Measurements from ENCODE around the gene BEGAIN.

BEGAIN gene

DNA sequence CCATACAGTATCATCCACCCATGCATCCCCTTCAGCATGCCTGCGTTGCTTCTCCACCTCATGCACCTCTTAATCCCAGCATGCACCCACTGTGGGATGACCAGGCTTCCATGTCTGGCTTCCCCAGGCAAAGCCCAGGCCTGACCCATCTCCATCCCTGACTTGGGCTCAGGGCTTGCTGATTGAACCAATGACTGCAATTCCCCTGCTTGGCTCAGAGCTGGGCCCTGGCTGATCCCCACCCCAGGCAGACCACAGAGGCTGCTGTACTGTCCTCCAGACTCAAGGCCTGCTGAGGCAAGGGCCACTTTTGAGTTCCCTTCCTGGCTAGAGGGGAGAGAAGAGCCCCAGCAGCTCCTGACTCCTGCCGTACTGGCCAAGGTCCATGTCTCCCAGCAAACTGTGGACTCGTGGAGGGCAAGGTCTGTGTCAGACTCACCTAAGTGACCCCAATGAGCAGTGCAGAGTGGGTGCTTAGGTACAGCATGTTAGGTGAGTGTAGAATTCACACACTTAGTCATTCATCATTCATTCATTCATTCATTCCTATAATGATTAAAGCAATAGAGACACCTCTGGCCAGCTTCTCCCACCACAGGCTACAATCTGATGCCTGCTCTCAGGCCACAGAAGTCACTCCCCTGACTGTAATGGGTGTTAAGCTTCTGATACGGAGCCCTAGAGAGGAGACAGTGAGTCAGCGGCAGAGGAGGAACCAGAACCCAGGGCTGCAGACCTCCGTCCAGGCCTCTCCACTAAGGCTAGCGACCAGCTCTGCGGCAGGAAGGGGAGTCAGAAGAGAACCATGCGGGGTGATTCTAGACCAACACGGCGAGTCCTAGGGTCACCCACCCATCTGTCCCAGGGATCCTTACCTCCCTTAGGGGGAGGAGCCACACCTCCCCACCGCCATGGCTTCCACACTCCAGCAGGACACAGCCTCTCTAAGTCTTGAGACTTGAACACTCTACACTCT lies 2.9 kb downstream of the BEGAIN start:
- H3K4me3 ChIP-seq (ENCODE audit: low read length): no peak overlapping the region
- H3K9me3 ChIP-seq (ENCODE audit: control insufficient read depth, low read depth, low read length): no peaks in the 10 kb centered on the region
- H3K4me1 ChIP-seq (ENCODE audit: control insufficient read depth, low read depth, low read length): no peaks in the 10 kb centered on the region
- no peak overlapping the region for H3K9ac ChIP-seq (ENCODE audit: low read length)
- peaks cover 45% of the 10 kb centered on the region for H3K27me3 ChIP-seq (ENCODE audit: control insufficient read depth, insufficient read depth, low read length)
- no peaks in the 10 kb centered on the region for H3K36me3 ChIP-seq (ENCODE audit: control insufficient read depth, low read depth, low read length)
- H3K27ac ChIP-seq (ENCODE audit: low read length): no peak overlapping the region

GRCh38 chr14:100583245-100583644 lies 4.0 kb downstream of the BEGAIN start:
- H3K4me3 ChIP-seq (ENCODE audit: low read length): no peak overlapping the region
- H3K27me3 ChIP-seq (ENCODE audit: control insufficient read depth, insufficient read depth, low read length): peaks cover 37% of the 10 kb centered on the region
- H3K9ac ChIP-seq (ENCODE audit: low read length): no peak overlapping the region
- no peak overlapping the region for H3K27ac ChIP-seq (ENCODE audit: low read length)
- H3K4me1 ChIP-seq (ENCODE audit: control insufficient read depth, low read depth, low read length): no peaks in the 10 kb centered on the region
- H3K36me3 ChIP-seq (ENCODE audit: control insufficient read depth, low read depth, low read length): no peaks in the 10 kb centered on the region
- no peaks in the 10 kb centered on the region for H3K9me3 ChIP-seq (ENCODE audit: control insufficient read depth, low read depth, low read length)

DNA sequence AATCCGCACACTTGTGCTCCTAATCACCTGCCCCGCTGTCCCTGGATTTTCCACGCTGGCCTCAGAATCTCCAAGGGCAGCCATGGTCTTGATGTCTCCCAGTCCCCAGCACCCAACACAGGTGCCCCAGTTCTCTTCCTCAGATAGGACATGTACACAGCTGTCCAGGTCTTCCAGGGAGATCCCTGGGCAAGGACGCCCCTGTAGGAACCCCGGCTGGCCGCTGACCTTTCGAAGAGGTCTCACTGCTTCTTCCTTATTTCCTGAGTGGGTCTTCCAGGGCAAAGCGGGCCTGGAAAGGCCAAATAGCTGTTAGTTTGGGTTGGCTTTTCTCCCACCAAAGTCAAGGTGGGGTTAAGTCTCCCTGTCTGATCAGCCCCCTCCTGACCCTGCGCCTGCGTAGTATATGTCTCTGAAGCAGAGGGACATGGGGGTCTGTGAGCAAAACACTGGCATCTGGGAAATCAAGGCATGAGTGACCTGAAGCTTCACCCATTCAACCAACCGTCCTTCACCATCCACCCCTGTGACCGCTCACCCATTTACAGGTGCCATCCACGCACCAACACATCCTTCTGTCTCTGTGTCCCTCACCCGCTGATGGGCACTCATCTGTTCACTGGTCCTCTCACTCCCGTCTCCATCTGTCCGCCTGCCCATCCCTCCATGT lies 4.6 kb downstream of the BEGAIN start:
- no peaks in the 10 kb centered on the region for H3K36me3 ChIP-seq (ENCODE audit: control insufficient read depth, low read depth, low read length)
- H3K9me3 ChIP-seq (ENCODE audit: control insufficient read depth, low read depth, low read length): no peaks in the 10 kb centered on the region
- H3K27ac ChIP-seq (ENCODE audit: low read length): no peak overlapping the region

DNA sequence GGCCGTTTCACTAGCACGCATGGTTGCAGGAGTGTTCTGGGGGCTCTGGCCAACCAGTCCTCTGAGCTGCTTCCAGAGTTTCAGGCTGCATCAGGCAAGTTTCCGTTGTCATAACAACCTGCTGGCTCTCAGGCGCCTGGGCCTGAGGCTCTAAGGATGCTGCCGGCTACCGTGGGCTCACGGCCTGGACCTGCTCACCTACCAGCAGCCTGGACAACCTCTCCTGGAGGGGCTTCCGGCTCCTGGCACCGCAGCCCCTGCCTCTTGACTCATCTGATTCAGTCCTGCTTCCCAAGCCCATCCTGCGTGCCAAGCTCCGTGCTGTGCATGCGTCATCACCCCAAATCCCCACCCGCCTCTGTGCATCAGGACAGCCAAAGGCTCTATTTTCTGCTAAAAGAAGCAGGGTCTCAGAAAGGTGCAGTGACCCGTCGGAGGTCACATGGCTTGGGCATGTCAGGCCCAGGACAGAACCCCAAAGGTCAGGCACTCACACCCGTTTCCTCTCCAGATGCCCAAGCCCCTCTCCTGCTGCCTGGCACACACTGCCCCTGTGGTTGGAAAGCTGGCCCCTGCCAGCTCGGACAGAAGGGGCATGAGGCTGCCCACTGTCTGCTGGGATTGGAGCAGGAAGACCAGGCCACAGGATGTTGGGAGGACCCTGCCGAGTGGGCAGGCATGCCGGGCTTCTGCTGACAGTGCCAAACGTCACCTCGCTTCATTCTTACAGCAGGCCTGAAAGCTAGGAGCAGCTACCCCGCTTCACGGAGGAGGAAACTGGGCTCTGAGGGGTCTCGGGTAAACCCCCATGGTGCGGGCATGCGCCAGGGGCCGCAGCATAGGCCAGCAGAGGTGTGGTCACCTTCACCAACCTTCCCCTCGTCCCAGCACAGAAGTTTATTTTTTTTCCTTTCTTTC lies 5.7 kb downstream of the BEGAIN start:
- Histone ChIP-seq H3K27ac (ENCODE audit: low read length) (no peak overlapping the region), H3K4me3 (ENCODE audit: low read length) (no peak overlapping the region), H3K9me3 (ENCODE audit: control insufficient read depth, low read depth, low read length) (no peaks in the 10 kb centered on the region), H3K9ac (ENCODE audit: low read length) (no peak overlapping the region), H3K36me3 (ENCODE audit: control insufficient read depth, low read depth, low read length) (no peaks in the 10 kb centered on the region), H3K27me3 (ENCODE audit: control insufficient read depth, insufficient read depth, low read length) (peaks cover 25% of the 10 kb centered on the region), H3K4me1 (ENCODE audit: control insufficient read depth, low read depth, low read length) (no peaks in the 10 kb centered on the region)

More for the DNA sequence above, 4.6 kb downstream of the BEGAIN start:
- no peak overlapping the region for H3K9ac ChIP-seq (ENCODE audit: low read length)
- H3K27me3 ChIP-seq (ENCODE audit: control insufficient read depth, insufficient read depth, low read length): peaks cover 31% of the 10 kb centered on the region
- no peak overlapping the region for H3K4me3 ChIP-seq (ENCODE audit: low read length)
- H3K4me1 ChIP-seq (ENCODE audit: control insufficient read depth, low read depth, low read length): no peaks in the 10 kb centered on the region

DNA sequence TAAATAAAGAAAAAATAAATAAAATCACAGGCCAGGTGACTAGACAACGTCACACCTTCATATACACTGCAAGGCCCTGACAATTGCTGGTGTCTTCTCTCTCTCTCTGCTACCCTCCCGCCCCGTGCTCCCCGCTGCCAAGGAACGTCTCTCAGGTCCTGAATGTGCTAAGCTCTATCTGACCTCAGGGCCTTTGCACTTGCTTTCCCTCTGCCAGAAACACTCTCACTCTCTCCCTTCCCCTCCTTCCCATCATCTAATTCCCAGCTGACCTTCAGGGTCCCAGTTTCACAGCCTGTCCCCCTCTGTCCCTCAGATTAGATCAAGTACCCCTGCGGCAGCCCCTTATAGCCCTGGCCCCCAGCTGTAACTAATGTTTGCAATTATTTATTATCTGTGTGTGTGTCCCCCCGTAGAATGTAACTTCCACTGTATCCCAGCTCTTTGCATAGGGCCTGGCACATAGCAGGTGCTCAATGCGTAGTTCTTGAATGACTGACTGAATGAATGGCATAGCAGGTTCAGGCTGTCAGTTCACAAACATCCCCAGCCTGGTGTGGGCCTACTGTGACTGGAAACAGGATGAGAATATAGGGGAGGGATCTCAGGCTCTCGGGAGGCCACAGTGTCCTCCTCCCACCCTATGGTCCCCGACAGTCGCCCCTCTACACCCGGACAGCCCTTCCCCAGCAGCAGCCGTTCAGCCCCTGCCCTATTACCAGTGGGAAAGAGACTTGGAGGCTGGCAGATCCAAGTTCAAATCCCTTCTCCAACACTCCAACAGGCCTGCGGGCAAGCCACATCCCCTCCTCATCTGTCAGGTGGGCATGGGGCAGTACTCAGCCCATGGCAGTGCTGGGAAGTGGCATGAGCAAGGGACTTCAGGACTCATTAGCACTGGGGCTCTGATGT lies 6.6 kb downstream of the BEGAIN start:
- Histone ChIP-seq H3K36me3 (ENCODE audit: control insufficient read depth, low read depth, low read length) (no peaks in the 10 kb centered on the region), H3K9ac (ENCODE audit: low read length) (no peak overlapping the region), H3K27ac (ENCODE audit: low read length) (no peak overlapping the region), H3K9me3 (ENCODE audit: control insufficient read depth, low read depth, low read length) (no peaks in the 10 kb centered on the region), H3K4me1 (ENCODE audit: control insufficient read depth, low read depth, low read length) (no peaks in the 10 kb centered on the region), H3K4me3 (ENCODE audit: low read length) (no peak overlapping the region), H3K27me3 (ENCODE audit: control insufficient read depth, insufficient read depth, low read length) (peaks cover 16% of the 10 kb centered on the region)

DNA sequence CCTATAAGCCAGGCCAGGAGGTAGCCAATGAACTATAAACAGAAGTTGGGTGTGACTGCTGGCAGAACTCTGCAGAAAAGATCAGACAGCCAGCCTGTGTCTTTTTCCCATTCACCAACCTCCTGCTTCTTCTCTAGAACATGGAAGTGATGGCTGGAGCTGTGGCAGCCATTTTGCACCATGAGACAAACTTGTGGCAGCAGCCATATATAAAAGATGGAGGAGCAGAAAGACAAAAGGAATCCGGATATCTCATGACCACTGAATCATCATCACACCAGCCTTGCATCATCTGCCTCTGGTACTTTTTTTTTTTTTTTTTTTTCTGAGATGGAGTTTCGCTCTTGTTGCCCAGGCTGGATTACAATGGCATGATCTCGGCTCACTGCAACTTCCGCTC lies 8.7 kb downstream of the BEGAIN start:
- Histone ChIP-seq H3K27me3 (ENCODE audit: control insufficient read depth, insufficient read depth, low read length) (peaks cover 6% of the 10 kb centered on the region), H3K36me3 (ENCODE audit: control insufficient read depth, low read depth, low read length) (no peaks in the 10 kb centered on the region), H3K9ac (ENCODE audit: low read length) (no peak overlapping the region), H3K27ac (ENCODE audit: low read length) (no peak overlapping the region), H3K9me3 (ENCODE audit: control insufficient read depth, low read depth, low read length) (no peaks in the 10 kb centered on the region), H3K4me3 (ENCODE audit: low read length) (no peak overlapping the region), H3K4me1 (ENCODE audit: control insufficient read depth, low read depth, low read length) (peaks cover under 1% of the 10 kb centered on the region)

- H3K9me3 ChIP-seq (ENCODE audit: control insufficient read depth, low read depth, low read length): no peaks in the 10 kb centered on the region
- no peak overlapping the region for H3K27ac ChIP-seq (ENCODE audit: low read length)
- H3K4me3 ChIP-seq (ENCODE audit: low read length): no peak overlapping the region
- no peak overlapping the region for H3K9ac ChIP-seq (ENCODE audit: low read length)
- peaks cover 3% of the 10 kb centered on the region for H3K27me3 ChIP-seq (ENCODE audit: control insufficient read depth, insufficient read depth, low read length)
- H3K36me3 ChIP-seq (ENCODE audit: control insufficient read depth, low read depth, low read length): no peaks in the 10 kb centered on the region
- H3K4me1 ChIP-seq (ENCODE audit: control insufficient read depth, low read depth, low read length): peaks cover 4% of the 10 kb centered on the region
Measured at GRCh38 chr14:100577986-100578431, 9.2 kb downstream of the BEGAIN start.

GRCh38 chr14:100577321-100577985 lies 9.8 kb downstream of the BEGAIN start:
- H3K27ac ChIP-seq (ENCODE audit: low read length): no peak overlapping the region

DNA sequence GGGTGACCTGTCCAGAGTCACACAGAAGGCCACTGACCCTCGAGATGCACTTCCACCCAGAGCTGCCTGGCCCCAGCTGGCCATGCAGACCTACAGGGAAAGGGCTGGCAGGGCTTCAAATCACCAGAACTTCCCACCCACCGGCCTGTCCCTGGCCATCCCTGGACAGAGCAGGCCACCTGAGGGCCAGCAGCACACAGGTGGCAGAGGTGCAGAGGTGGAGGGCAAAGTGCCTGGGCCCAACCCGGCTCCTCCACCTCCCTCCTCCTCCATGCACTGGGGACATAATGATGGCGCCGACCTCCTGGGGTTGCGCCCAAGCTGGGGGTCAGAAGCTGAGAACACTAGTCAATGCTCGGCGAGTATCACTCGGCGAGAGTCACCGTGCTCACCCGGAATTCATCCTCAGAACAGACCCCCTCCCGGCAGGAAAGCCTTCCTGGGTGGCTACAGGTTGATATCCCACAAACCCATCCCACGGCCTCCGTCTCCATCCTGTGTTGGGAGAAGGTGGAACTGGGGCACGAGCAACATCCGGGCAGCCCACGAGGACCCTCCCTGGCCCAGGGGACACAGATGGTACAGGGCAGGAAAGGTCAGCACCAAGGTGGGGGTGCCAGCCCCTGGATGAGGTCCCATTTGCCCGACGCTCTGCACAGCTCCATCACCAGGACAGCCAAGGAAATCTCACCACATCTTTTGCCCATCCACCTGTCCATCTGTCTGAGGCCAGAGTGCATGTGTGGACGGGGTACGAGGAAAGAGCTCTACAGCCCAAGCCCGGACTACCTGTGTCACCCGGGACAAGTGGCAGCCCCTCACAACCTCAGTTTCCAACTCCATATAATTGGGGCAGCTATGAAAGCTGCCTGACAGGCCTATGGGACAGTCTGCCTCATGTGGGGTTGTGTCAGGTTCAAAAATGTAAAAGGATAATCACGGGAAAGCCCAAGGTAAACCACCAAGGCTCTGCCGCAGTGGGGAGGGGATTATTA lies 10.8 kb downstream of the BEGAIN start:
- peaks cover 3% of the 10 kb centered on the region for H3K27me3 ChIP-seq (ENCODE audit: control insufficient read depth, insufficient read depth, low read length)
- no peaks in the 10 kb centered on the region for H3K36me3 ChIP-seq (ENCODE audit: control insufficient read depth, low read depth, low read length)
- H3K4me1 ChIP-seq (ENCODE audit: control insufficient read depth, low read depth, low read length): peaks cover 7% of the 10 kb centered on the region

More at GRCh38 chr14:100577321-100577985, 9.8 kb downstream of the BEGAIN start:
- Histone ChIP-seq H3K4me3 (ENCODE audit: low read length) (no peak overlapping the region), H3K9ac (ENCODE audit: low read length) (no peak overlapping the region), H3K27me3 (ENCODE audit: control insufficient read depth, insufficient read depth, low read length) (no peaks in the 10 kb centered on the region), H3K4me1 (ENCODE audit: control insufficient read depth, low read depth, low read length) (peaks cover 7% of the 10 kb centered on the region), H3K9me3 (ENCODE audit: control insufficient read depth, low read depth, low read length) (no peaks in the 10 kb centered on the region), H3K36me3 (ENCODE audit: control insufficient read depth, low read depth, low read length) (no peaks in the 10 kb centered on the region)

More for the DNA sequence above, 10.8 kb downstream of the BEGAIN start:
- no peaks in the 10 kb centered on the region for H3K9me3 ChIP-seq (ENCODE audit: control insufficient read depth, low read depth, low read length)
- no peak overlapping the region for H3K4me3 ChIP-seq (ENCODE audit: low read length)
- no peak overlapping the region for H3K27ac ChIP-seq (ENCODE audit: low read length)
- no peak overlapping the region for H3K9ac ChIP-seq (ENCODE audit: low read length)
